SU-DHL-6 (cell line): ENCODE results near the gene PAAF1.

Experiments
- CTCF ChIP-seq: fragments of 200-600 bp; sonication (generic); IDR thresholded peaks from one replicate; pipeline ENCODE4 v1.5.1; 2017; ENCODE audit warnings: antibody characterized with exemption, mild to moderate bottlenecking, low read length, moderate library complexity; ENCODE audit not compliant: insufficient read depth, poor library complexity, severe bottlenecking
- EZH2phosphoT487 ChIP-seq: fragments of 200-600 bp; sonication (generic), shearing (Covaris generic); conservative IDR thresholded peaks from 2 replicates; pipeline ENCODE4 v1.6.1; 2018; ENCODE audit warnings: mild to moderate bottlenecking, antibody characterized with exemption, low read length, moderate library complexity, mixed read lengths

DNA sequence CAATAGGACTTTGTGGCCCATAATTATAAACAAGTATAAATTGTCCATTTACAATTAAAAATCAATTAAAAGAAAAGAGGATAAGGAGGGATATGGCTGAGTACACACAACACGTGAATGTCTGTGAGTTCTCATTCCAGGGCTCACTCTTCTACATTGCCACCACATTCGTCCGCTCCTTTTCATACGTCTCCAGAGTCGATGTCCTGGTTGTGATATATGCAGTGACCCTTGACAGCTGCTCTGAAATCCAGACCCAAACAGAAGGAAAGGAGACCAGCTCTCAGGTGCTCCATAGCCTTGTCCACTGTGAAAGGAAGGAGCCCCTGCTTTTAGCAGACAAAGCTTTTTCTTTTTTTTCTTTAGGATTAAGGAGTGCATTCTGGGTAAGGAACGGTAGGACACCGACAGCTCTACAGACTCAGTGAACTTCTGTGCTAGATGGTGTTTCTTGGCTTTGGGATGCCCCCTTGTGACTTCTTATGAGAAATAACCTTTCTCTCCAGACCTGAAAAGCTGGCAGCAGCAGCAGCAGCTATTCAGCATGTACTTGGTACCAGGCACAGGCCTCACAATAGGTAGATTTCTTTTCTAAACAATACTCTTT is 54.3 kb downstream of the PAAF1 start:
- TF ChIP-seq CTCF (peak; percentile 30), EZH2phosphoT487 (no peak)
